HT-29 (cell line): ENCODE measurements around the gene MAGI1. TPM values are rescaled to one million over a fixed set of nuclear protein-coding genes. Genes with fewer than 3 reads are reported as not detected.
"Not testable (repeated sequence)": the region's sequence is repeated elsewhere in the genome, so short reads cannot be mapped to it uniquely, and the experiment has no call there.

Experiments
- DNase-seq: peaks from one replicate; pipeline ENCODE4 v3.0.0-alpha.2; 2015; ENCODE audit warnings: low spot score
- total RNA-seq: library from RNA; depleted of rRNA; stranded (reverse); fragments of >200 nt; shearing (Covaris generic); gene quantifications from 2 replicates; pipeline ENCODE4 v1.2.3, GENCODE V29; 2014

The MAGI1 gene
- total RNA-seq, 1 experiment from 2014 or later: 15.6 TPM

DNA sequence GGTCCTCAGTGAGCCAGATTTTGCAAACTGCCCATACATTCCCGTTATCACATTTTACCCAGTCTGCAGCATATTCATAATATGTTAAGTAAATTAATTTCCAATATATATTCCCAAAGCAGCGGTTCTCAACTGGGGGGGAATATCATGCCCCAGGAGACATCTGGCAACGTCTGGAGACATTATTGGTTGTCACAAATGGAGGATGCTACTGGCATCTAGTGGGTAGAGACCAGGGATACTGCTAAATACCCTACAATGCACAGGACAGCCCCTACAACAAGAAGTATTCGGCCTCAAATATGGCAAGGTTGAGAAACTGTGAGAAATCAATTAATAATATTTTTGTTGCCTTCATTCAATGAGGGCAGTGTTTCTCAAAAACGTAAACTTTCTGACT is 280.3 kb downstream of the MAGI1 start:
- no peak for DNase-seq

DNA sequence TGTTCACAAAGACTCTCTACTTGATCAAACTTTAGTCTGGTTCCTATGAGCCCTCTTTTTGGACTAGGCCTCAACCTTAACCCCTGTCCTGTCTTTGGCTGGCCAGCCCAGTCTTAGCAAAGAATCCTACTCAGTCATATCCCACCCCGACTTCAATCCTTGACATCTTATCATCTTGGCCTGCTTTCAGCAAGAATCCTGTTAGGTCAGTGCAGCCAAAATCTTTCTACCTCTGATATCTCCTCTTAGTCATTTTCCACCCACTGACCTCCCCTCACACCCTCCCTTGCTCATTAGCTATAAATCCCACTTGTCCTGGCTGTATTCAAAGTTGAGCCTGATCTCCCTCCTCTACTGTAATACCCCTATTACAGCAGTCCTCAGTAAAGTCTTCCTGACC is 286.1 kb downstream of the MAGI1 start:
- no peak for DNase-seq

- peak; percentile 54 for DNase-seq
Observed at GRCh38 chr3:65751123-65751700, 287.5 kb downstream of the MAGI1 start.

GRCh38 chr3:65749066-65749465 is 289.7 kb downstream of the MAGI1 start:
- no peak for DNase-seq

DNA sequence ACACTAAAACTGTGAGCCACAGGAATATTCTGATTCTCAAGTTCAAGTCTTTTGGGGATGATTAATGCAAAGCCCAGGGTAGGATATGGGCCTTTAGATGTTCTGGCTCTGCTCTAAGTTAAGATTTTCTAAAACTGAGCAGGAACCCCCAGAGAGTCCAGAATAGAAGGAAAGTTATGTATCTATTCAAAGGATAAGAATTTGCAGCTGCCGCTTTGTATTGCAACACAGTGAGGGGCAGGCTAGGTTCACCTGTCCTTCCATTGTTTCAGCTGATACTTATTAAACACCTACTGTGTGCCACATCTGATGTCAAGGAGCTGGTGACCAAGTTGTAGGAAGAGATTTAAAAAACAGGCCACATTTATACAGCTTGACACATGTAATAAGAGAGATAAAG is 290.4 kb downstream of the MAGI1 start:
- no peak for DNase-seq

- DNase-seq: no peak
Observed at GRCh38 chr3:65746848-65747247, 291.9 kb downstream of the MAGI1 start.

GRCh38 chr3:65745306-65745705 is 293.4 kb downstream of the MAGI1 start:
- no peak for DNase-seq

DNA sequence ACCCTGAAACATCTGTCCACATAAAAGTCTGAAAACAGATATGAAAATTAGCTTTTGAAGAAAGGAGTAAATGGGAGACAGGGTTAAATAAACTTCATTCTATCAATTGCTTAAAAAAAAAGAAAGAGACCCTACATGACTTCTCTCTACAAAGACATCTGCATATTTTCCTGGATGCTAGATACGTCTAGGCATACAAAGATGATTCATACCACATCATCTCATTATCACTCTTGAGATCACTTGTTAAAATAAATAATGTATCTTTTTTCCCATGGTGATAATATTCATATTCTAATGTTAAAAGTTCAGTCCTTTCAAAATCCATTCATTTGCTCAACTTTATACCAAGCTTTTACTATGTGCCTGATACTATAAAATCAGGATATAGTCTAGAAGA is 295.8 kb downstream of the MAGI1 start:
- DNase-seq: no peak

- no peak for DNase-seq
Observed at GRCh38 chr3:65741540-65741939, 297.2 kb downstream of the MAGI1 start.

DNA sequence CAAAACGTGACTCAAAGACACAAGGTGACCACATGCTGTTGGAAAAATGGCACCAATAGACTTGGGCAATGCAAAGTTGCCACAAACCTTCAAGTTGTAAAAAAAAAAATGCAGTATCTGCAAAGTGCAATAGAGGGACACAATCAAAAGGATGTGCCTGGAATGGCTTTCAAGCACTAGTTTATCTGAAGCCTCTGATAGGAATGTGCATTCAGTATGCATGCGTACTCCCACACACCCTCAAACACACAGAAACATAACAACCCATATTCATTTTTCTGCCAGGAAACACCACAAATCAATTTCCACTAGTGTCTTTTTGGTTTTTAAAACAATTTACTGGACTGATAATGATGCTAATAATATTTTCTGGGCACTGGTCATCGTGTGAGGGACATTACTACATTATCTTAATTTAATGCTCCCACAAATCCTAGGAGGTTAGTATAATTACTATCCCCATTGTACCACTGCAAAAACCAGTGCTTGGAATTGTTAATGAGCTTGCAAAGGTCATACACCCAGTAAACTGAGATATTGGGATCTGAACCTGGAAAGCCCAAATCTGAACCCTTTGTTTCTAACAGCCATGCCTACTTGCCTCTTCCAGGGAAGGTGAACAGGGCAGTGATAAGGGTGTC is 298.7 kb downstream of the MAGI1 start:
- no peak for DNase-seq

- no peak for DNase-seq
Observed at GRCh38 chr3:65734792-65735191, 303.9 kb downstream of the MAGI1 start.

DNA sequence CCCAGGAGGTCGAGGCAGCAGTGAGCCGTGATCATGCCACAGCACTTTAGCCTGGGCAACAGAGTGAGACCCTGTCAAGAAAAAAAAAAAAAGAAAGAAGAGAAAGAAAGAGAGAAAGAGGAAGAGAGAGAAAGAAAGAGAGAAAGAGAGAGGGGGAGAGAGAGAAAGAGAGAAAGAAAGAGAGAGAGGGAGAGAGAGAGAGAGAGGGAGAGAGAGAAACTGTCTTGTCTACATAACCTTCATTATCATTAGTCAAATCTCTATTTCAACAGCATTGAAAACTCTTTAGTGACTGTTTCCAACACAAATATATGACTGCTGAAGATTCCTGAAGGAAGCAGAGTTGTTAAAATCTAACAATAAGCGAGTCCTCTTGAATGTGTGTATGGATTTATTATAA is 304.3 kb downstream of the MAGI1 start:
- DNase-seq: no peak

DNA sequence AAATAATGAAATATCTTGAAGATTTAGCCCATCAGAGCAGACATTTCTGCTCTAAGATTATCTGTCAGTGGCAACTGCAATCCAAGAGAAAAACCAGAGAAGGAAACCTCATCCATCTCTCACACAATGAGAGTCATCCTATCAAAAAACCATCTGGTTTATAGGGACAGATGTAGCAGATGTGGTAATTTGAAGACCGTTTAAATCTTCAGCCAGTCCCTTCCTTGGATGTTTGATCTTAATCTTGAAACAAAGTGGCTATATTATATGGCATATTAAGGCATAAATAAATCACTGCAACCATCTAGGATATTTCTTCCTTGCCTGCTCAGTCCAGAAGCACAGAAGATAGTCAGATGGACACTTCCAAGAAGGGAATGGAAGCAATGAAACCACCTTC is 305.3 kb downstream of the MAGI1 start:
- no peak for DNase-seq

GRCh38 chr3:65732051-65732935 is 306.4 kb downstream of the MAGI1 start:
- DNase-seq: peak; percentile 54

GRCh38 chr3:65730449-65730848 is 308.3 kb downstream of the MAGI1 start:
- no peak for DNase-seq

DNA sequence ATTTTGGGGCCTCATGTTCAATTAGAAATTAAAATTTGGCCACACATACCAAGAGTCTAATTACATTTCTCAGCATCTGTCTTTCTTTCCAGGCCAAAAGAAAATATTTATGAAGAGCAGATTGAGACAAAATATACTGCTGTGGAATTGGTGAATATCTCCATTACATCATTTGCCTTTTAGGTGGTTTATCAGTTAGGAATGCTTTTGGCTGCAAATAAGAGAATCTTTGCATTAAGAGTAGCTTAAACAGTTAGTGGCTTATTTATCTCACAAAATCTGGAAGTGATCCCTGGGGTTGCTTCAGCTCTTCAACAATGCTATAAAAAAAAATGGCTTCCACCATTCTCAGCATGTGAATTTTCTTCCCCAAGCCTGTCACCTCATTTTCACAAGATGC is 308.7 kb downstream of the MAGI1 start:
- no peak for DNase-seq

GRCh38 chr3:65729555-65729954 is 309.2 kb downstream of the MAGI1 start:
- no peak for DNase-seq

DNA sequence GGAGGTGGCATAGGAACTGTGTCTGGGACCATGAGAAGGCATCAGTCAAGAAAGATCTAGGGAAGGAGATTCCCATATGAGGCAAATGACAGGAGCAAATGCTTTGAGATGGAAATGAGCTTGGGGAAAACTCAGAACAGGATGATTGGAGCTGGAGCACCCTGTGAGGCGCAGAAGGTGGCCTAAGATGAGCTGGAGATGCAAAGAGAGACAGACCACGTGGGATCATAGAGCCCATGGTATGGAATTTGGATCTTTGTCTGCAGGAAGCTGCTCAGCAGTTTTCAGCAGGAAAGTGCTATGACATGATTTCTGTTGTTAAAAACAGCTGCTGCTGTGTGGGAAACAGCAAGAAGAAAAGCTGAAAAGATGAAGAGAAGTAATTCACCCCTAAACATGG is 310.6 kb downstream of the MAGI1 start:
- no peak for DNase-seq

GRCh38 chr3:65723985-65724384 is 314.7 kb downstream of the MAGI1 start:
- no peak for DNase-seq

- DNase-seq: no peak
Observed at GRCh38 chr3:65723011-65723410, 315.7 kb downstream of the MAGI1 start.

GRCh38 chr3:65720989-65721737 is 317.6 kb downstream of the MAGI1 start:
- DNase-seq: no peak

DNA sequence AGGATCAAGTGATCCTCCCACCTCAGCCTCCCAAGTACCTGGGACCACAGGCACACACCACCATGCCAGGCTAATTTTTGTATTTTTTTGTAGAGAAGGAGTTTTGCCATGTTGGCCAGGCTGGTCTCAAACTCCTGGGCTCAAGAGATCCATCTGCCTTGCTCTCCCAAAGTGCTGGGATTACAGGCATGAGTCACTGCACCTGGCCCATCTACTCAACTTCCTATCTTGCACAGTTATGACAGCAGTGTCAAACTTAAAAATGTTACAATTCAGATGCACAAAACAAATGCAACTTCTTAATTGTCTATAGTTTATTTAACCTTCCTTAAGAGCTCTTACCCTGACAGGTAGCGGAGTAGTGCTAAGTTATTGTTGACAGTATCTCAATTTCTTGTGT is 319.1 kb downstream of the MAGI1 start:
- not testable (repeated sequence) for DNase-seq
